Eye (tissue), 1 donor: ENCODE results near the gene SSBP3.
A peak's percentile ranks its signal among the peaks of the same experiment; 100 is the strongest.
"Not testable (repeated sequence)": the region's sequence is repeated elsewhere in the genome, so short reads cannot be mapped to it uniquely, and the experiment has no call there.

Experiments used
- DNase-seq: peaks from one replicate; pipeline ENCODE4 v3.0.0-alpha.2; 2015

SSBP3 gene

DNA sequence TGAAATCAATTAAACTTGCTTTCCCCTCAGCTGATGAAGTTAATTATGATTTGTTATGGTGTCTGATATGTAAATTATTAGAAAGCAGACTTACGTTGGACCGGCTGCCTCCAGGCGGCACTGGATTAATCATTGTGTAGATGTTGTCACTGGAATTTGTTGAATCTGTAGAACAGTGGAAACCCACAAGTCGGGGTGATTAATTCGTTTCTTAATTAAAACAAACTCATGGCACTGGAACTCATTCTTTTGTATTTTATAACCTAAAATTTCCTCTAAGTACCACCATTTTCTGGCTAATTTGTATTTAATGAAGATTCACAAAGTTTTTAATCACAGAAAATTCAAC, 167.2 kb downstream of the SSBP3 start:
- no peak for DNase-seq

- DNase-seq = no peak
Observed at GRCh38 chr1:54238353-54239034, 167.7 kb downstream of the SSBP3 start.

DNA sequence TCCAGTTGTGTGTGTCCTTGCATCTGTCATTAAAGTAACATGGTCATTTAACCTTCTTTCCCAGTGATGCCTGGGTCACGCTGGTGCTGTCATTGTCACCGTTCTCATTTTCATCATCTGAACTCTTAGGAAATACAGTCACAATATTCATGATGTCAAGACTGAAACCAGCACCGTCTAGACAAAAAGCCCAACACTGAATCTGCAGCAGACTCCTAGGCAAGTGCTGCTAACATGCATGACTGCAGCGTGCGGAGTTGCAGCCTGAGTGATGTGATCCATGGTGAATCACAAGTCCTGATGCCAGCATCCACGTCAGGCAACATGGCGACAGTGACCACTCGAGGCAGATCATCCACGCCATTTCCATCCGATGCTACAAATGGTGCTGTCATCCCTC, 168.6 kb downstream of the SSBP3 start:
- no peak for DNase-seq

- DNase-seq = no peak
Observed at GRCh38 chr1:54234284-54234683, 171.9 kb downstream of the SSBP3 start.

GRCh38 chr1:54233196-54233595, 173.0 kb downstream of the SSBP3 start:
- DNase-seq = not testable (repeated sequence)

DNA sequence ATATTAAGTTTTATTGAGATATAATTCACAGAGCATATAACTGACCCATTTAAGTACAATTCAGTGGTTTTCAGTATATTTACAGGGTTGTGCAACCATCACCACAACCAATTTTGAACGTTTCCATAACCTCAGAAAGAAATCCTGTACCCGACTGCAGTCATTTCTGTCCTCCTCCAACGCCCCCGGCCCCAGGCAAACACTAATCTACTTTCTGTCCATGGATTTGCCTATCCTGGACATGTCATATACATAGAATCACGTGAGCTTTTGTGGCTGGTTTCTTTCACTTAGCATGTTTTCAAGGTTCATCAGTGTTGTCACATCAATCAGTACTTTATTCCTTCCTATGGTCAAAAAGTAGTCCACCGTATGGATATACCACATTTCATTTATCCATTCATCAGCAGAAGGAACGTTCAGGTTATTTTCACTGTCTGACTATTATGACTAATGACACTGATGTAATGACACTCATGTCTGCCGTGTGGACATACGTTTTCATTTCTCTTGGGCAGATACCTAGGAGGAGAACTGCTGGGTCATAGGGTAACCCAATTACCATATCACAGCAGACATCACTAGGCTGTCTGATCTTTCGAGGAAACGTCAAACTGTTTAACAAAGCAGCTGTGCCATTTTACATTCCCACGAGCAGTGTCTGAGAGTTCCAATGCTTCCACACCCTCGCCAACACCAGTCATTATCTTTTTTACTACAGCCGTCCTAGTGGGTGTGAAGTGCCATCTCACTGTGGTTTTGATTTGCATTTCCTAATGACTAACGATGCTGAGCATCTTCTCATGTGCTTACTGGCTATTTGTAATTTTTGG, 175.5 kb downstream of the SSBP3 start:
- DNase-seq = no peak

DNA sequence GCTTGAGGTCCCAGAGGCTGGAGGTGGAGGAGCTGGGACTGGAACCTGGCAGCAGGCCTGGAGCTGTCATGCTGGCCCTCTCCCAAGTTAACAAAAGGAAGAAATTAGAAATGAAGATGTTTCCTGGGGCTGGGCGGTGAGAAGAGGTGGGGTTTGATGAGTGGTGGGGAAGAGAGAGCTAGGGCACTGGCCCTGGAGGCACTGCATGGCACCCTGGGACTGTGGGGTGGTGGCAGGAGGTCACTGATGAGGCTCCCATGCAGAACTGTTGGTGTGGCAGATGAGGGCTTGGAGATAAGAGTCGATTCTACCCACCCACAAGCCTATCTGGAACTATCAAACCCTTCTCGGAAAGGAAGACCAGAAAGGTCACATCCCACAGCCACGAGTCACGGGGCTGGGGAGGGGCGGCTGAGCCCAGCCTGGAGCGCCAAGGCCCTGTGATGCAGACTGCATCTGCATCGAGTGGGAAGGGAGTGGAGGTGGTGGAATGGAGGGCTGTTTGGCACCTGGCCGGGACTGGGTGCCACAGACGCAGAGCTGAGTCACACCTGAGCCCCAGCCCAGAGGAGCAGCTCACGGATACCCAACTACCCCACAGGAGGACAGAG, 176.8 kb downstream of the SSBP3 start:
- no peak for DNase-seq

- no peak for DNase-seq
Observed at GRCh38 chr1:54228638-54229079, 177.5 kb downstream of the SSBP3 start.

GRCh38 chr1:54227891-54228310, 178.3 kb downstream of the SSBP3 start:
- DNase-seq = peak; percentile 73

- DNase-seq = no peak
Observed at GRCh38 chr1:54227091-54227602, 179.0 kb downstream of the SSBP3 start.

- no peak for DNase-seq
Observed at GRCh38 chr1:54225986-54226559, 180.1 kb downstream of the SSBP3 start.

GRCh38 chr1:54225378-54225777, 180.8 kb downstream of the SSBP3 start:
- no peak for DNase-seq

GRCh38 chr1:54224233-54224632, 182.0 kb downstream of the SSBP3 start:
- DNase-seq = no peak

DNA sequence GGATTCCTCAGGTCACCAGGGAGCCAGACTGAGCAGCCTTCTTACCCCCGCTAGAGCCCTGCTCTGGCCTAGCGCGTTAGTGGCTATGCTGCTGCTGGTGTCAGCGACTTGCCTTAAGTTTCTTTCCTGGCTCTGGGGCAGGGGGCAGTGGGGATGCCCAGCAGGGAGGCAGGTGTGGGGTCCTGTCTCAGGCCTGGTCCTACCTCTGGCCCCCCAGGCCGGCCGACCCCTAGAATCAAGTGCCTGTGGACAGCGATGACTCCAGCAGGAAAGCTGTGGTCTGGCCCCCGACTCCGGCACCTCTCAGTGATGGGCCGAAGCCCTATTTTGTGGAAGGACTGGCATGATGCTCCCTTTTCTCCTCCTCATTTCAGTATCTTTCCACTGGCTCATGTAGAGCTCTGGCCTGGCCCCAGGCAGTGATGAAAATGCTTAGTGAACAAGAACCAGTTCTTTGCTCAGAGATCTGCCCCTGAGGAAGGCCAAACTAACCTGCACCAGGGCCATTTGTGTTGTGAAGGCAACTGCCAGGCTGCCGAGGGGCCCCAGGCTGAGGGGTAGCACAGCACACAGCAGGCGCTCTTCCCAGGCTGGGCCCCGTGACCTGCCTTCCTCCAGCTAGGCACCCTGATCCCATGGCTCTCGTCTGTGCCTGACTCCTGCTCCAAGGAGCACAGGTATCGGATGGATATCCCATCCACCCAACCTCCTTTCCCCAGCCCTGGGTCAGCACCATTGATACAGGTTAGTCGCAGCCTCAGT, 182.6 kb downstream of the SSBP3 start:
- no peak for DNase-seq

GRCh38 chr1:54222711-54223110, 183.5 kb downstream of the SSBP3 start:
- no peak for DNase-seq

- no peak for DNase-seq
Observed at GRCh38 chr1:54221867-54222484, 184.2 kb downstream of the SSBP3 start.

DNA sequence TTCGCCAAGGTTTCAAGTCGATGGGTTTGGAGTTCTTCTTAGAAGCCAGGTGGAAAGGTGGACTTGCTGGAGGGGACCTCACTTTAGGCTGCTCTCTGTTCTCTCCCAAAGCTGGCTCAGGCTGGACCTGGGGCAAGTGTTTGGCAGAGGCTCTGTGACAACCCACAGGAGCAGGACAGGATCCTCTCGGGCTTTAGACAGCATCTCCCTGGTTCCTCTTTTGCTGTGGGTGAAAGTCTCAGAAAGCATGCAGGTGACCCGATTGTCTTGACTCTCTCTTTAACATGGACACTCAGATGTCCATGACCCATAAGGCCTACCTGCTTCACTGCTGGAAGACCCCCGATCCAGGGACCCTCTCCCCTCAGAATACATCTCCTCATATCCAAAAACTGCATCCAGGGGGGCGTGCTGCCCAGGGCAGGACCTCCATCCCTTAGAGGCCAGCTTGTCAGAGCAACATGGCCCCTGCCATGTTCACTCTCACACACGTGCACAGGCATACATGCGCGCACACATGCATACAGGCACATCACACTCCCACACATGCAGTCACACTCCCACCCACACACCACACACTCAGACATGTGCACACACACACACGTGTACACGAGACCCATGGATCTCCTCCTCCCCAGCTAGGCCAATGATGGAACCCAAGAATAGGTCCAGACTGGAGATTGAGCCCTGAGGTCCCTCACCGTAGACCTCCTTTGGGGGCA, 184.9 kb downstream of the SSBP3 start:
- no peak for DNase-seq

DNA sequence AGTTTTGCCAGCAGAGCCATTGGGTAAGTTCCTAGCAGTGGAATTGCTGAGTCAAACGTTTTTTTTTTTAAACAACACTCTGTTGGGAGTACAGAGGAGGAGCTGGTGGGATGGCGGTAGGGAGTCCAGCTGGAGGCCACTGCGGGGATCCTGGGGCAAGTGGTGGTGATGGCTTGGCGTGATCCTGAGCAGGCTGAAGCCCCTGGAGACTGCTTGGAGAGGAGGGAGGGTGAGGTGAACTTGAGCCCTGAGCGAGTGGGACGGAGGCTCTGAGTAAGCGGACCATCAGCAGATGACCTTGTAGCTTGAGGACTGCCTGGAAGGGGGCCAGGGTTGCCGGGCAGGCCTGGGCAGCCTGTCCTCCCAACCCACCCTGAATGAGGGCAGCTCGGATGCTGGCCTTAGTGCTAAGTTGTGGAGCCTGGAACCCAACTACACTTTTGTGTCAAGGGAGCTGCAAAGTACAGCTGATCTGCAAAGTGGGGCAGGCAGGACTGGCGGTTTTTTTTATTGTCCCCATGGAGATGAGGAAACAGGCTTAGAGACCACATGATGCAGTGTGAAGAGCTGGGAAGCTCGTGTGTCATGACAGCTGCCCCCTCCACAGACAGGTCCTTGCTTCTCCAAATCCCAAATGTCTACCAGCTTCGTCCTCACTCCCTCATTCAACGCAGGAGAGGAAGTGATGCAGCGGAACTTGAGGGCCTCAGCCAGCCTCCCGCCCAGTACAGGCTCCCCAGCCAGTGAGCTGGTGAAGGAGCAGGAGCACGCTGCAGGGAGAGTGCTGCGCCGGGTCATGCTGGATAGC, 186.0 kb downstream of the SSBP3 start:
- DNase-seq = peak; percentile 71

DNA sequence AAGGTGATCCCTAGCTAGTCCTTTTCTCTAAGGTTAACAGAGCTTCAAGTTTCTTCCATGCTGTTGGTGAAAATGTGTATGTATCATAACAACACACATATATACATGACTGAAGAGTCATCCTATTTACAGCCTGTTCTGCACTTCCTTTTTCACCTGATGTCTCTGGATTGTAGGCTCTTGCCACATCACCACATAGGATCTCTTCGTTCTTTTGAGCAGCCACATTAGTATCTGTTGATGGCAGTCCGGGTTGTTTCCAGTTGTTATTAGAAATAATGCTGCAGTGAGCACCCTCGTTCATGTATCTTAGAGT, 186.5 kb downstream of the SSBP3 start:
- DNase-seq = no peak

DNA sequence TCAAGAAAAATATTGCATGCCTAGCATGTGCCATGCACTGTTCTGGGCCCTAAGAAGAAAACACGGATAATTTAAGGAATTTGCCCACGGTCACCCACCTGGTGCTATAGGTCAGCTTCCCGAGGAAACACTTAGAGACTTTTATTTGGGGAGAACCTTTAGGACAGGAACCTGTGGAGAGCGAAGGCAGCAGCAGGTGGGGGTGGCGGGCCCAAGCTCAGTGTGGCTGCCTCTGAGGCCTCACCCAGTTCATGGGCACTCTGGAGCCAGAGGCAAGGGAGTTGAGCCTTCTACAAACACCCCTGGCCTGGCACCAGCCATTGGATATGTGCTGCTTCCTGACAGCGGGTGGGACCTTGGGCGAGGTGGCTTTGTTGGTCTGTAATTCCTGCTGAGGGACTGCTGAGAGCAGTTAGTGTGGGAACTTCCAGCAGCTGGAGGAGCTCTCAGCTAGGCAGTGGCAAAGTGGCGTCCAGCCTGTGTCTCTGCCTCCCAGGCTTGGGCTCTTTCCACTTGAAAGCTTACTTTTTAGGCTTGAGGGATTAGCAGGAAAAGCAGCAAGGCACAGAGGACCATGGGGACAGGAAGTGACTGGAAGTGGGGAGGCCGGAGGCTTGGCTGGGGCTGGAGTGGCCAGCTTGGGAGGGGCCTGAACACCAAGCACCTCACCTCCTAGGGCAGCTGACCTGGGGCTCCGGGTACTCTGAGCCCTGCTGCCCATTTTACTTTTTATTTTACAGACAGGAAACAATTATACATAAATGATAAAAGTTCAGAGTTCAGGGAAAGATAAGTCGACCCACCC, 187.1 kb downstream of the SSBP3 start:
- no peak for DNase-seq
